SIG-M5 treated with dmso at 0.1 percent for 504 hours (cell line): ENCODE measurements around the gene RPRD1B.

Source experiments
- DNase-seq: peaks from one replicate; lab custom pipeline; 2025; ENCODE audit not compliant: unreplicated experiment; lab: John Stamatoyannopoulos, UW

The RPRD1B gene

DNA sequence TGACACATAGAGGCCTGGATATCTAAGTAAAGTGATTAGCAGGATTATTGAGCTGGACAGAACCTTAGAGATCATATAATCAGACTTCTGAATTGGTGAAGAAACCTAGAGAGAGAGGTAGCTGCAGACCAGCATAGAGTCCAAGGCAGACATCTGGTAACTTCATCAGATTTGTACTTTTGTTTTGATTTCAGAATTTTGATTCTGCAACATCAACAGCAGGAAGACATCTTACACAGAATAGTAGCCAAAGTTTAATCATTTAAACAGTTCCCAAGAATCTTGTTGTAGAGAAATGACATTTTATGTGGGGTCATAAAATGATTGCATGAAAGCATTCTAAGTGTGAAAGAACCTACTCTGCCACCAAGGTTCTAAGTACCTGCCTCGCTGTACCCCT lies 39.4 kb downstream of the RPRD1B start:
- DNase-seq = no peak

DNA sequence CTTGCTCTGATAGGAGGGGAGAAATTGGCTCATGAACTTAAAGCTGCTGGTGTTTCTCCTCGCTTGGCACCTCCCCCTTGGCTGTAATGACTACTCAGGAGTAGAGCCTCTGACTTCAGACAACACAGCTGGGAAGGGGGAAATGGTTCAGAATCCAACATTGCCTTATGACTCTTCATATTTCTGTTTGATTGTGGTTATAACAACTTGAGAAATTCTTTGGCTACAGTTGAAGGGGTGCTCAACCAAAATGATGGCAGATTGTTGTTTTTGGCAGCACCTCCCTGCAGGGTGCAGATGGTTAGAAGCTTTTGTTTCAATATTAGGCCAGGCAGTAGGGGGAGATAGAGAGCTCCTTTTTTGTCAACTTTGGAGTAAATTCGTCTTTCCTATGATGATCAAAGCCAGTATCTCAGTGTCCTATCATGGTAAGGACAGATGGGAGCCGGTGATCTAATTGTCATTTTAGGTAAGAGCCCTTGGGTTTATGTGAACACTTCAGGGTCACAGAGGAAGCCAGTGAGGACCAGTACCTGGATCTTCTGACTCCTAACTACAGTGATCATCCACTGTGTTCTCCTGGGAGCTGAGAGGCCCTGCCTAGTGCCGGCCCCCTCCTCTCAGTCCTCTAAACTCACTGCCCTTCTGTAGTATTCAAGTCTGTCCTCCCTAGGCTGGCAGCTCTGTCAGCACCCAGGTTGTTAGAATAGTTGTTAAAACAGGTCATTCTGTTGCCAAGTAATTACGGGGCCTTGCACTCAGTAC lies 39.9 kb downstream of the RPRD1B start:
- peak; percentile 49 for DNase-seq

DNA sequence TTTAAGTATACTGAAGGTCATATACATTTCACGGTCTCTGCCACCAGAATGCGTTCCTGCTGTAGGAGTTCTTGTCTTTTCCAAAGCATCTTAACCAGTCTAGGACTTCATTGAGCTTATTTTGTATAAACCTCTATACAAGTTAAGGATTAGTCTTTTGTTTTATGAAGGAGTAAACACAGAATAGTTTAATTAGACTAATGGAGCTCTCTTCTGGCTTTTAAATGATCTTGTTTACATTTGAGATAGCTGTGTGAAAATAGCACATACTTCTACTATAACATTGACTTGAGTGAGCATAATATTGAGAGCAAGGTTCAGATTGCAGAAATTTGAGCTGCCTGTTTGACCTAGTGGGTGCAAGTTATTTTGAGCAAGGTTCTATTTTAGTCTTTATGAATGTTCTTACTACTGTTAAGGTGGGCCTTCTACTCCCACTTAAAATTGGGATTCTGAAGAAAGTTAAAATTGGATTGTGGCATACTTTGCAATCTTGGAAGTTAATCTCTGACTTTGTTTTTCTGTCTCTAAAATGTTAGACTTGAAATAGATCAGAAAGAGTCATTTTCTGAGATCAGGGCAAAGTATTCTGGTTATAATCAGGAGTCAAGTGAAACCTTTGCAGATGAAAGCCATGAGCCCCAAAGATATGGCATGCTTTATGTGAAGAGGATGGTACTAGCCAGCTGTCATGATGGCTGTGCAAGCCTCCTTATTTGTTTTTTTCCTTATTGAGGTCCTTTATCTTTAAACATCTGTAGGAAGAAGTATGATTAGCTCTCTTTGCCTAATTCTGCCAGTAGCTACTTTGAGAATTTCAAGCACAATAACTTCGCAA lies 41.8 kb downstream of the RPRD1B start:
- DNase-seq = no peak

DNA sequence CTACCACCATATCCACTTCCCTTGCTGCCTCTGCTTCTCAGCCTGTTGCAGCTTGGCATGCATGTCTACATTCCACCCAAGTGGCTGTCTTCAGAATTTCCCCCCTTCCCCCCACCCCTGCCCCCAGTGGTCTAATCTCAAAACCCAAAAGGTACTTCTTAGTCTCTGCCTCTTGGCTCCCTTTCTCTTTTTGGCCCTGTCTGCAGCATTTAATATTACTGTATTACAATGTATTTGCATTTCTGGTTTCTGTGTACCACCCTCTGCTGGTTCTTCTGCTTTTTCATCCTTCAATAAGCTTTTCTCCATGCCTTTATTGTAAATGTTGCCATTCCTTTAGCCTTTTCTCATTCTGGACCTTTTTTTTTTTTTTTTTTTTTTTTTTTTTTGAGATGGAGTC lies 43.0 kb downstream of the RPRD1B start:
- no peak for DNase-seq

DNA sequence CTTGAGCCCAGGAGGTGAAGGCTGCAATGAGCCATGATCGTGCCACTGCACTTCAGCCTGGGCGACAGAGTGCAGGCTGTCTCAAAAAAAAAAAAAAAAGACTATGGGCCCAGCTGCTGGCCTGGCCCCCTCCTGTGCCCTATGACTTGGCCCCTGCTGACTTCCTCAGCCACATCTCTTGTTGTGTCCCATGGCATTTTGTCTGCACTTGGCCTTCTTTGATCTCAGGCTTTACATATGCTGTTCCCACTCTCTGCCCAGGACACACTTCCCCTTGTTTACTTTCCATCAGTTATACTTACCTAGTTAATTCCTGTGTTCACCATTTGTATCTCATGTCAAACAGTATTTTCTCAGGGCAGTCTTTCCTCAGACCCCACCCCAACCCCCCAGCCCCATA lies 44.5 kb downstream of the RPRD1B start:
- no peak for DNase-seq

DNA sequence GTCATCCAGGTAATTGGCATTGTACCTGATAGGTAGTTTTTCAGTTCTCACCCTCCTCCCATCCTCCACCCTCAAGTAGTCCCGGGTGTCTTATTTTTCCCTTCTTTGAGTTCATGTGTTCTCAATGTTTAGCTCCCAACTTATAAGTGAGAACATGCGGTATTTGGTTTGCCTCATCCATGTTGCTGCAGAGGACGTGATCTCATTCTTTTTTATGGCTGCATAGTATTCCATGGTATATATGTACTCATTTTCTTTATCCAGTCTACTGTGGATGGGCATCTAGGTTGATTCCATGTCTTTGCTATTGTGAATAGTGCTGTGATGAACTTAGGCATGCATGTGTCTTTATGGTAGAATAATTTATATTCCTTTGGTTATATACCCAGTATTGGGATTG lies 45.8 kb downstream of the RPRD1B start:
- DNase-seq = no peak

DNA sequence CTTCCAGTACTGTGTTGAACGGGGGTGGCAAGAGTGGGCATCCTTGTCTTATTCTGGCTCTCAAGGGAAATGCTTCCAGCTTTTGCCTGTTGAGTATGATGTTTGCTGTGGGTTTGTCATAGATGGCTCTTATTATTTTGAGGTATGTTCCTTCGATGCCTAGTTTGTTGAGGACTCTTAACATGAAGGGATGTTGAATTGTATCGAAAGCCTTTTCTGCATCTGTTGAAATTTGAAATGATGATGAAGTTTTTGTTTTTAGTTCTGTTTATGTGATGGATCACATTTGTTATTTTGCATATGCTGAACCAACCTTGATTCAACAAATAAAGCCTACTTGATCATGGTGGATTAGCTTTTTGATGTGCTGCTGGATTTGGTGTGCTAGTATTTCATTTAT lies 48.0 kb downstream of the RPRD1B start:
- DNase-seq = no peak

DNA sequence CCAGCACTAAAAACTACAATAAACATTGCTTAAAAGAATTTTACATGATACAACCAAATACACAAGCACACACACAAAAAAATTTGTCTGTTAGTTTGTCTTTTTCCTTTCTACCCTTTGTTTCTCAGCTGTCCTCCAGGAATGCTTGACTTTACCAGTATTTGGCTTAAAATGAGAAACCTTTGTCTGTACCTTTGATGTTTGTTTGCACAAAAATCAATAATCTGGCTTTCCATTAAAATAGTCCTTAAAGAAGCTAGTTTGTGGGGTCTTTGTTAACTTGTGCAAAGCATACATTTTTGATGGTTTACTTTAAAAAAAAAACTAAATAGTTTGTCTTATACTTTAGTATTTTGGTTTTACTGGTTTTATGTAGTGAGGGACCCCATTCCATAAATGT lies 49.3 kb downstream of the RPRD1B start:
- DNase-seq = no peak

DNA sequence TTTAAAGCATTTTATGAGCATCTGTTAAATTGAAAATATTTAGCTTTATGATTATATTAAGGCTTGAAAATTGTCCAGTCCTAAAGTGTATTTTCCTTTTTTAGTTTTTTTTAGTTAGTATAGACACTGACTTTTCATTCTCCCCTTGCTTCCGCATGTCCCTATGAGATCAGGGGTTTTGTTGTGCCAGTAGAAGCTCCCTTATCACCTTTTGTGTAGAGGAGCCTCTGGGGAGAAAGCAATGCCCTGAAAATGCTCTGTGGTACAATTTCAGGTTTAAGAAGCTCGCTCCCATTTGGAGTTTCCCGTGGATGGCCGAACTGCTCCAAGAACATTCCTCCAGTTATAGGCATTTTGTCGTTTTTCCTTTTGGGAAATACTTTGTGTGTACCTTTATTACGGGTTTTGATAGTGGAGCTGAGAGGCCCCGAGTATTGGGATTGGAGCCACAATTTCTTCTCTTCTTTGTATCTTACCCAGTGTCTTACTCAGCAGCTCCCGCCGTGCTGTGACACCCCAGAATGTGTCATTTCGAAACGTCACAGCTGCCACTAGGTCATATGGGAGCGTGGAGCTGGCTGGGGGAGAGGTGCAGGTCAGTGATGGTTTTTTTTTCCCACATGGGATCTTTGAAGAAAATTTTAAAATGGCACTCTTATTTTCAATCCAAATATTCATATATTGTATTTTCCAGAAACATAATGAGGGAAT lies 49.9 kb downstream of the RPRD1B start:
- no peak for DNase-seq

DNA sequence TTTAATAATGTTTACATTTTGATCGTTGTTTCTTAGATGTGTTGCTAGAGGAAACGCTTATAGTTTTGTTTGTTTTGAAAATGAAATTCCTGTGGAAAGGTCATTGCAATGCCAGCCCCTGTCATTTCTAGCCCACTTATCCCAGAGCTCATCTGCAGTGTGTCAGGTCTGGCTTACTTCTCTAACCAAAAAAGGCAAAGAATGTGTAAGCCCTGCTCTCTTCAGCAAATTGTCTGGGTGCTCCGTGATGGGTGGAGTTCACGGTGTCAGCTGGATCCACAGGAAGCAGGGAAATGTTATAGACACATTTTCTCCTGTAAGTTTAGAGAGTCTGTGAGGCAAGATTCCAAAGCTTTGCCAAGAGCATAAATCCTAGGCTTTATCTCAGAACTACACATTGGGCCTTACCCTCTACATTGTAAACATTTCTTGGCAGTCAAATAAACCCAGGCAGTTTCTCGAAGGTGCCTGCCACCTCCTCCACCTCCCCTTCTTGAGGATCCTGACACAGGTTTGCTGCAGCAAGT lies 50.9 kb downstream of the RPRD1B start:
- DNase-seq = peak; percentile 18

DNA sequence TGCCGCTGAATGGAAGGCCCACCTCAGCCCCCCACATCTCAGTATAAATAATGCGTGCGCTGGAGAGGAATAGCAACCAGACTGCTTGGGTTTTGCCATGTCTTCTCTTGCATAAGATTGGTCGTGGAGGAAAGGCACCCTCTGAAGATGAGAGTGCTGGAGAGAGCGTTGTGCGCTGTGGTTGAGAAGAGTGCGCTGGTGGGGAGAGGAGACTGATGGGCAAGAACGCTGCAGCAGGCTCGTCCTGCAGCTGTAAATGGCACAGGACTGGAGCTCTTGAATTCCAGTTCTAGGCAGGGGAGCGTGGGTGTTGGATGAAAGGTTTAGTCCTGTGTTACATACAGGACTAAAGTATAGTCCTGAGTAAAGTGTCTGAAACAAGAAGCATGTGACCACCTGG lies 51.5 kb downstream of the RPRD1B start:
- no peak for DNase-seq

DNA sequence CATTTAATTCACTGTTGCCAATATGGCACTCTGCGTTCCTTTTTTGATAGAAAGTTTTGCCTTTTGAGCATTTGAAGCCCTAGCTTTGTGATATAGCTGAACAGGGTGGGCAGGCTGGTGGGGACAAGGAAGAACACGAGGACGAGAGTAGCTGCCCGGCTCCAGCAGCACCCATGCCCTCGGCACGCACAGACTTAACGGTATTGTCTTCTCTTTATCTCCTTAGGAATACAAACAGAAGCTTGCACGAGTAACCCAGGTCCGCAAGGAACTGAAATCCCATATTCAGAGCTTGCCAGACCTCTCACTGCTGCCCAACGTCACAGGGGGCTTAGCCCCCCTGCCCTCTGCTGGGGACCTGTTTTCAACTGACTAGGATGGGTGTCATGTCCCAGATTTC lies 56.0 kb downstream of the RPRD1B start:
- no peak for DNase-seq

DNA sequence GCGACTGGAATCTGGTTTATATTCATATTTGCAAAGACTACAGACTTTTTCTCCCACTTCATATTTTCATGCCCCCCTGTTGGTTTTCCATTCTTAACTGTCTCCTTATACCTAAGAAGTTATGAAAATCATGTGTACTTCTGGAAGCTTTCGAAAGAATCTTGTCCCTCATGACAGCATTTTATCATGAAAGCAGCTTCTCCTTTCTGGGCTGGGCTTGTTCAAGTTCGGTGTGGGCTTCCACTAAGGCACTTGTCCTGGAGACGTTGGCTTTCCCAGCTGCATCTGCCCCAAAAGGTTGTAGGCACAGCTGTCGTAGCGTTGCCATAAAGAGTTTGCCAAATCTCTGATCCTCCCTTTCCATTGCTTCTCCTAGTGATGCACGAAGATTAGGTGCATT lies 56.5 kb downstream of the RPRD1B start:
- no peak for DNase-seq

DNA sequence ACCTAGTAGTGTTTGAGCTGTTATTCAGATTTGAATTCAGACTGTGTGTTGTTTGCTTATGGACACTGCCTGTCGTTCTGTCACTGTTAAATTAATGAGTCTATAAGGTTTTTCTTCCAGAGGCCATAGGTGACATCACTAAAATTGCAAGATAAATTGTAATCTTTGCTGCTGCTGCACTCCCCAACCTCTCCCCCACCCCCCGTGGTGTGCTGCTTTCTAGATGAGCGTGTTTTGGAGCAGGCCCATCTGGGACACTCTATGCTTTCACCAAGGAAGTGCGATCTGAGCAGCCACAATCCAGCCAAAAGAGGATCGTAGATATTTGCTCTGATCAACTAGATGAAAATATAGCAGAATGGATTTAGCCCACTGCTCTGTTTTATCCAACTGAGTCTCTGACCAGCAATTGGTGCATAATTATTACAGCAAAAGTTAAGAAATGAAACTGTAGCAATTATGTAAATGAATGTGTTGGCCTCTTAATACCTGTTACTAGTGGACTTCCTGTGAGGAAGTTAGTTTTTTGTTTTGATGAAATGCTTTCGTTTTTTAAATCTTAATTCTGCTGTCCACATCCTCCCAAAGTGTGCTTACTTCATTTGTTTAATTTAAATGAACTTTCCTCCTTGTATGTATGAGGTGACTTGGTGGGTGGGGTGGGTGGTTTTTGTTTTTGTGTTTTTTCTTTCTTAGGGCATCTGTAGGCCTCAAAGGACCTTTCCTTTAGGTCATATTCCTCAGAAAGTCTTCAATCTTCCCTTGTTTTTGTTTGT lies 58.1 kb downstream of the RPRD1B start:
- no peak for DNase-seq

DNA sequence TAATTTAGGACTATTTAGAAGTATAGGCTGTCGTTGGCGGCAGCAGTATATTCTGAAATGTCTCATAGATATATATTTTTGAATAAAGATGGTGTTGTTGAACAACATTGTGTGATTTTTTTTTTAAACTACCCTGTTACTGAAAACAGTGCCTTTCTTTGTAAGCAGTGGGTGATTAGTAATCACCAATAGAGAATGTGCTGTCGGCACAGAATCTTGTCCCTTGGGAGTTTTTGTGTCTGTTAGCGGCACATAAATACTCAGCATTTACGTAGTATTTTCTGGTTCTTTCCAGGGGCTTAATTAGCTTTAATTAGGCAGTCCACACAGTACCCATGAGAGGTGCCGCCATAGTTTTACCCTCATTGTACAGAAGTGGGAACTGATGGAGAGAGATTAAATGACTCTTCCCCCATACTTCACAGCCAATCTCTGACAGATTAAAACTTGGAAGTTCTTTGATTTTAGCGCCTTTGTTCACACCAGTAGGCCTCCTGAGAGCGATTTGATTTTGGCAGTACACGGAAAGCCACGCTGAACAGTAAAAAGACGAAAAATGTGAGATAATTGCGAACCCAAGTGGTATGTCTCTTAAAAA lies 58.8 kb downstream of the RPRD1B start:
- no peak for DNase-seq

DNA sequence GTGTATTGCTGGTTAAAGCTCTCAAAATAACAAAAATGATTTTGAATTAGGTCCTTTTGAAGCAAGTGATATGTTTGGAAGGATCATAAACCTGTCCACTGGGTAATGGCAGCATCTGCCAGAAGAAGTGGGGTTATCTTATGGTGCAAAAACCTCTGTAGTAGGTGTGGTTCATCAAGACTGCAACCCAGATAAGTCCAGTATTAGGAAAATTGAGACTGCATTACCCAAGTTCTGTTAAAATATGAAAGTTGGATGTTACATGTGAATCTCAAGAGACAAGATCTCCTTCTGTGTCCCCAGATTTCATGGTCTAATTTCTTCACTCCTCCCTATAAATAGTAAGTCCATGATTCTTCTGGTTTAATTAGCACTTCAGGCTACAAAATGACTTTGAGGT lies 59.4 kb downstream of the RPRD1B start:
- no peak for DNase-seq

DNA sequence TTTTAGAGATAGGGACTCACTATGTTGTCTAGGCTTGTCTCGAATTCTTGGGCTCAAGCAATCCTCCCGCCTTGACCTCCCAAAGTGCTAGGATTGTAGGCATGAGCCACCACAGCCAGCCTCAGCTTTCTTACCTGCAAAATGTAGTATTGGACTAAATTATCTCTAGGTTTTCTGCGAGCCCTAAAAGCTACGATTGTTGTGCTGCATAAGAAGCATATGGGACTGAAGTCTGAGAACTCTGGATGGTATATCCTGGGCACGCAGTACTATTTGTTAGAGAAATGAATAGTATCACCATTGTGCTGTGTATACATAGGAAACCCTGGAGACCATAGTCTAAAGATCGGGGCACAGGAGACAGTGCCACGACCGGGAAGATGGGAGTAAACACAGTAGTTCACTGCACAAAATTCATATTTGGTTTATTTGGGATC lies 60.1 kb downstream of the RPRD1B start:
- DNase-seq = no peak

DNA sequence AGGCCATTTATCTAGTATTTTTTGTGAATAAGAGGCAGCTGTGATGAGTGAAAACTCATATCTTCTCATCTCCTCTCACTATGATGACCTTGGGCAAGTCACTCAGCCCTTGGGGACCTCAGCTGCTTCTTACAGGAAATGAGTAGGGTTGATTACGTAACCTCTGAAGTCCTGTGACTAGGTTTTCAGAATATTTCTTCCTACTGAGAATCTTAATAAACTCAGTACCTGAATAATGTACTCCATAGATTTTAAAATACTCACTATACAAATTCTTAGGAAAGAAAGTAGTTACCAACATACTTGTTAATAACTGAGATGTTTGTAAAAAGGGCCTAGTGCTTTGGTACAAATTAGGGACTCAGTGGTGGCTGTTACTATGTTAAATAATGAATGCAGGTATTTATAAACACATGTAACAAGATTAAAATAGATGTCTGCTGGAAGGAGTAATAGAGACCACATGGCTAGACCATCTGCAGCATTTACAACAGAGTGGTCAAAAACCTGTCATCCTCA lies 60.9 kb downstream of the RPRD1B start:
- peak; percentile 92 for DNase-seq

DNA sequence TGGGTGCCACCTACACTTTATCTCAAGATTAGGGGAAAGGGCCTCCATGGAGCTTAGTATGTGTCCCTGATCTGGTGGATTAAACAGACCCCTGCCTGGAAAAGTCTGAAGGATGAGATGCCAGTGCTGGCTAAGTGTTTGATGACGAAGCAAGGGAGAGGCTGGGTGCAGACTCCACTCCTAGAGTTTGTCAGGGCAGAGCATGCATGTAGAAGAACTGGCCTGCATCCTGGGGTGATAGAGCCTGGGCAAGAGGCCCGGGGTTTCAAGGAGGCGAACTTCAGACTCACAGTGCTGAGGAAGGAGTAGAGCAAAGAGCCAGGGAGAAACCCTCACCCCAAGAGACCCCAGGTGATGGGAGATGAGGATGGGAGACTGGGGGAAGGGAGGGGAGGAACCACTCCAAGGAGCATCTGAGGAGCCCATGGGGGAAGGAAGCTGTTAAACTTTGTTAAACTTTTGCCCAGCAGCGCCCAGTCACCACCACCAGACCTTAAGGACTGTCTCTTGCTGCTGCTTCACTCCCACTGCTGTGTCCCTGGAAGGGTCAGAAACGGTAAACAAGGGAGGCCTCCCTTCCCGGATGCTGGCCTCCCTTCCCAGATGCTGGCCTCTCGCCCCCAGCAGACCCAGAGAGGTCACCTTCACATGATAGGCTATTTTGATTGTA lies 61.6 kb downstream of the RPRD1B start:
- no peak for DNase-seq

DNA sequence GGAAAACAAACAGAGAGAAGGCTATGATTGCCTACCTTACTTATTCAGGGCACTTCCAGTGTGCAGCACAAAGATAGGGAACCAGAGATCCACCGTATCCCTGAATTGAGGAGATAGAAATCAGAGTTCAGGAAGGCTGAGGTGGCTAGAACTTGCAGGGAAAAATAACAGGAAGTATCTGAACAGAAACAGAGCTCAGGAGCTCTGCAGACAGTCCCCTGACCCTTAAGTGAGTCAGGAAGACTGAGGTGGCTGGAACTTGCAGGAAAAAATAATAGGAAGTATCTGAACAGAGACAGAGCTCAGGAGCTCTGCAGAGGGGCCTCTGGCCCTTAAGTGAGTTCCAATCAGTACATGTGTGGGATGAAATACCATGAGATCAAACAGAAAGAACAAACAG lies 65.4 kb downstream of the RPRD1B start:
- DNase-seq = no peak
